HepG2 (cell line): ENCODE results near the gene ZNF860. TPM values are rescaled to one million over a fixed set of nuclear protein-coding genes. Genes with fewer than 3 reads are reported as not detected.

Experiments
- EZH2 ChIP-seq: conservative IDR thresholded peaks from 2 replicates; pipeline ENCODE4 v1.6.1; 2012; ENCODE audit warnings: mild to moderate bottlenecking, low read depth, low read length, moderate library complexity
- GTF2F1 ChIP-seq: fragments of 150-350 bp; IDR thresholded peaks from 2 replicates; pipeline ENCODE4 v1.6.1; 2014; ENCODE audit warnings: low read length
- HMGA1 ChIP-seq: sonication (generic); formaldehyde crosslinking; conservative IDR thresholded peaks from 2 replicates; pipeline ENCODE4 v1.4.0; 2020; ENCODE audit warnings: missing genetic modification reagents
- KDM6A ChIP-seq: IDR thresholded peaks from 2 replicates; pipeline ENCODE4 v1.6.1; 2016; ENCODE audit warnings: low read depth
- KMT2B ChIP-seq: IDR thresholded peaks from 2 replicates; pipeline ENCODE4 v1.6.1; 2016; ENCODE audit warnings: missing genetic modification reagents, missing compliant biosample characterization
- NFIC ChIP-seq: IDR thresholded peaks from 2 replicates; pipeline ENCODE4 v1.6.1; 2012; ENCODE audit warnings: mild to moderate bottlenecking, low read length, inconsistent platforms
- PTBP1 ChIP-seq: fragments of 200-400 bp; formaldehyde crosslinking; IDR thresholded peaks from 2 replicates; pipeline ENCODE4 v1.6.1; 2018; ENCODE audit warnings: low read length, low read depth; ENCODE audit not compliant: poor library complexity, severe bottlenecking
- REPIN1 ChIP-seq: sonication (generic); formaldehyde crosslinking; IDR thresholded peaks from 2 replicates; pipeline ENCODE4 v1.8.0; 2022; ENCODE audit warnings: missing genetic modification reagents, low read depth, mild to moderate bottlenecking, borderline replicate concordance
- RORA ChIP-seq: sonication (generic); formaldehyde crosslinking; IDR thresholded peaks from 2 replicates; pipeline ENCODE4 v1.5.0; 2020; ENCODE audit warnings: mild to moderate bottlenecking, missing genetic modification reagents, moderate library complexity
- ZNF224 ChIP-seq: sonication (generic); formaldehyde crosslinking; IDR thresholded peaks from 2 replicates; pipeline ENCODE4 v1.5.0; 2020; ENCODE audit warnings: mild to moderate bottlenecking, missing genetic modification reagents
- ZNF367 ChIP-seq: sonication (generic); formaldehyde crosslinking; IDR thresholded peaks from 2 replicates; pipeline ENCODE4 v1.4.0; 2020; ENCODE audit warnings: missing genetic modification reagents, borderline replicate concordance
- ZNF468 ChIP-seq: sonication (generic); formaldehyde crosslinking; IDR thresholded peaks from 2 replicates; pipeline ENCODE4 v1.8.0; 2022; ENCODE audit warnings: mild to moderate bottlenecking, moderate library complexity, missing genetic modification reagents
- ZNF549 ChIP-seq: sonication (generic); formaldehyde crosslinking; IDR thresholded peaks from 2 replicates; pipeline ENCODE4 v1.5.0; 2020; ENCODE audit warnings: missing genetic modification reagents
- ZNF709 ChIP-seq: sonication (generic); formaldehyde crosslinking; IDR thresholded peaks from 2 replicates; pipeline ENCODE4 v1.5.0; 2020; ENCODE audit warnings: mild to moderate bottlenecking, missing genetic modification reagents
- polyA plus RNA-seq, 8 experiments: library from polyadenylated mRNA; depleted of rRNA in 3 of 8; stranded (reverse) in 7 of 8; unstranded in 1 of 8; fragments of >200 nt; fragmentation: Illumina TruSeq in 4 of 8; extraction: Trizol in 4 of 8; gene quantifications; 2 replicates each; pipeline versions ENCODE4 v1.2.1 to v1.2.3, GENCODE V29; 2011 to 2016; ENCODE audit warnings: low read depth in 4 of 8, missing spikeins in 1 of 8, mixed read lengths in 1 of 8; ENCODE audit not compliant: insufficient read depth in 1 of 8
- total RNA-seq, 5 experiments: library from RNA; depleted of rRNA; stranded (reverse); fragments of >200 nt; fragmentation: Illumina TruSeq; extraction: Trizol; gene quantifications; 2 replicates each; pipeline ENCODE4 v1.2.3, GENCODE V29; 2016; ENCODE audit warnings: low read depth in 1 of 5
- TF ChIP-seq, protein P1 (sequence below): sonication (generic); formaldehyde crosslinking; IDR thresholded peaks from 2 replicates; pipeline ENCODE4 v1.5.0; 2020; ENCODE audit warnings: missing genetic modification reagents
- TF ChIP-seq, protein P2 (sequence below): sonication (generic); formaldehyde crosslinking; IDR thresholded peaks from one replicate; pipeline ENCODE4 v1.5.1; 2020; ENCODE audit warnings: mild to moderate bottlenecking, missing genetic modification reagents; ENCODE audit errors: not compliant biosample characterization
- TF ChIP-seq, protein P3 (sequence below): sonication (generic); formaldehyde crosslinking; IDR thresholded peaks from 2 replicates; pipeline ENCODE4 v1.4.0; 2020; ENCODE audit warnings: missing genetic modification reagents

ZNF860 gene
- total and polyA plus RNA-seq, 2 of the 13 experiments (the other 11 are each of a cell fraction or from before 2014, with no cell fraction given): 0.55 to 0.73 TPM

DNA sequence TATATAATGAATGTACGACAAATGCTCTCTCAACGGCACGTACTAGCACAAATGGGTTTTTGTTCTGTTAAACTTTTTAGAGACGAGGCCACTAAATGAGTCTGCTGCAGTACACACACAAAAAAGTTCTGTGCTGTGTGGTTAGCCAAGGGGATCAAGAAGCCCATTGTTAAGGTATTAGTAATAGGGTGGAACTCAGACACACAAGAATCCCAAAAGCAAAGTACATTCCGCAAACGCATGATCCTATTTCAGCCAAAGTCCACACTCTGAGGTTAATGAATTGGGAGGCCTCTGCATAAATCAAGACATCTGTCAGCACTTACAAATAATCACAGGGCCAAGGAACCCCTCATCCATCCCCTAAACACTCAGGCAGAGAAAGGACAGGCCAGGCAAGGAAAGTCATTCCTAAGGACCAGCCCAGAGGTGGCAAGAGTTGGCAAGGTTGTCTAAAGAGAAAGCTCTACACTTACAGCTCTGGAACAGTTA is 12.6 kb upstream of the ZNF860 start (continued):
- TF ChIP-seq RORA (CRISPR knock-in tag) (no peak), ZNF549 (CRISPR knock-in tag) (no peak), HMGA1 (CRISPR knock-in tag) (no peak), GTF2F1 (no peak), ZNF468 (no peak), NFIC (no peak; the same call in 1 of the 2 replicates), ZNF224 (CRISPR knock-in tag) (no peak), REPIN1 (CRISPR knock-in tag) (no peak), EZH2 (no peak), ZNF709 (no peak), KMT2B (CRISPR knock-in tag) (no peak), KDM6A (CRISPR knock-in tag) (peak; percentile 9; the same call in 1 of the 2 replicates), PTBP1 (no peak), ZNF367 (CRISPR knock-in tag) (no peak)
- TF ChIP-seq, protein P1, sequence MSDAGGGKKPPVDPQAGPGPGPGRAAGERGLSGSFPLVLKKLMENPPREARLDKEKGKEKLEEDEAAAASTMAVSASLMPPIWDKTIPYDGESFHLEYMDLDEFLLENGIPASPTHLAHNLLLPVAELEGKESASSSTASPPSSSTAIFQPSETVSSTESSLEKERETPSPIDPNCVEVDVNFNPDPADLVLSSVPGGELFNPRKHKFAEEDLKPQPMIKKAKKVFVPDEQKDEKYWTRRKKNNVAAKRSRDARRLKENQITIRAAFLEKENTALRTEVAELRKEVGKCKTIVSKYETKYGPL (CRISPR knock-in tag): no peak
- TF ChIP-seq, protein P2, sequence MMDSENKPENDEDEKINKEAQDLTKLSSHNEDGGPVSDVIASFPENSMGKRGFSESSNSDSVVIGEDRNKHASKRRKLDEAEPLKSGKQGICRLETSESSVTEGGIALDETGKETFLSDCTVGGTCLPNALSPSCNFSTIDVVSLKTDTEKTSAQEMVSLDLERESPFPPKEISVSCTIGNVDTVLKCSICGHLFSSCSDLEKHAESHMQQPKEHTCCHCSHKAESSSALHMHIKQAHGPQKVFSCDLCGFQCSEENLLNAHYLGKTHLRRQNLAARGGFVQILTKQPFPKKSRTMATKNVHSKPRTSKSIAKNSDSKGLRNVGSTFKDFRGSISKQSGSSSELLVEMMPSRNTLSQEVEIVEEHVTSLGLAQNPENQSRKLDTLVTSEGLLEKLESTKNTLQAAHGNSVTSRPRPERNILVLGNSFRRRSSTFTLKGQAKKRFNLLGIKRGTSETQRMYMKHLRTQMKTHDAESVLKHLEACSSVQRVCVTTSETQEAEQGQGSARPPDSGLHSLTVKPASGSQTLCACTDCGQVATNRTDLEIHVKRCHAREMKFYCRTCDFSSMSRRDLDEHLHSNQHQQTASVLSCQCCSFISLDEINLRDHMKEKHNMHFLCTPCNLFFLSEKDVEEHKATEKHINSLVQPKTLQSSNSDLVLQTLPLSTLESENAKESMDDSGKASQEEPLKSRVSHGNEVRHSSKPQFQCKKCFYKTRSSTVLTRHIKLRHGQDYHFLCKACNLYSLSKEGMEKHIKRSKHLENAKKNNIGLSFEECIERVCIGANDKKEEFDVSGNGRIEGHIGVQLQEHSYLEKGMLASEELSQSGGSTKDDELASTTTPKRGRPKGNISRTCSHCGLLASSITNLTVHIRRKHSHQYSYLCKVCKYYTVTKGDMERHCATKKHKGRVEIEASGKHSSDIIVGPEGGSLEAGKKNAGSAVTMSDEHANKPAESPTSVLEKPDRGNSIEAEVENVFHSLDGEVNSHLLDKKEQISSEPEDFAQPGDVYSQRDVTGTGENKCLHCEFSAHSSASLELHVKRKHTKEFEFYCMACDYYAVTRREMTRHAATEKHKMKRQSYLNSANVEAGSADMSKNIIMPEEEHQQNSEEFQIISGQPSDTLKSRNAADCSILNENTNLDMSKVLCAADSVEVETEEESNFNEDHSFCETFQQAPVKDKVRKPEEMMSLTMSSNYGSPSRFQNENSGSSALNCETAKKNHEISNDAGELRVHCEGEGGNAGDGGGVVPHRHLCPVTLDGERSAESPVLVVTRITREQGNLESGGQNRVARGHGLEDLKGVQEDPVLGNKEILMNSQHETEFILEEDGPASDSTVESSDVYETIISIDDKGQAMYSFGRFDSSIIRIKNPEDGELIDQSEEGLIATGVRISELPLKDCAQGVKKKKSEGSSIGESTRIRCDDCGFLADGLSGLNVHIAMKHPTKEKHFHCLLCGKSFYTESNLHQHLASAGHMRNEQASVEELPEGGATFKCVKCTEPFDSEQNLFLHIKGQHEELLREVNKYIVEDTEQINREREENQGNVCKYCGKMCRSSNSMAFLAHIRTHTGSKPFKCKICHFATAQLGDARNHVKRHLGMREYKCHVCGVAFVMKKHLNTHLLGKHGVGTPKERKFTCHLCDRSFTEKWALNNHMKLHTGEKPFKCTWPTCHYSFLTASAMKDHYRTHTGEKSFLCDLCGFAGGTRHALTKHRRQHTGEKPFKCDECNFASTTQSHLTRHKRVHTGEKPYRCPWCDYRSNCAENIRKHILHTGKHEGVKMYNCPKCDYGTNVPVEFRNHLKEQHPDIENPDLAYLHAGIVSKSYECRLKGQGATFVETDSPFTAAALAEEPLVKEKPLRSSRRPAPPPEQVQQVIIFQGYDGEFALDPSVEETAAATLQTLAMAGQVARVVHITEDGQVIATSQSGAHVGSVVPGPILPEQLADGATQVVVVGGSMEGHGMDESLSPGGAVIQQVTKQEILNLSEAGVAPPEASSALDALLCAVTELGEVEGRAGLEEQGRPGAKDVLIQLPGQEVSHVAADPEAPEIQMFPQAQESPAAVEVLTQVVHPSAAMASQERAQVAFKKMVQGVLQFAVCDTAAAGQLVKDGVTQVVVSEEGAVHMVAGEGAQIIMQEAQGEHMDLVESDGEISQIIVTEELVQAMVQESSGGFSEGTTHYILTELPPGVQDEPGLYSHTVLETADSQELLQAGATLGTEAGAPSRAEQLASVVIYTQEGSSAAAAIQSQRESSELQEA (CRISPR knock-in tag): no peak
- TF ChIP-seq, protein P3, sequence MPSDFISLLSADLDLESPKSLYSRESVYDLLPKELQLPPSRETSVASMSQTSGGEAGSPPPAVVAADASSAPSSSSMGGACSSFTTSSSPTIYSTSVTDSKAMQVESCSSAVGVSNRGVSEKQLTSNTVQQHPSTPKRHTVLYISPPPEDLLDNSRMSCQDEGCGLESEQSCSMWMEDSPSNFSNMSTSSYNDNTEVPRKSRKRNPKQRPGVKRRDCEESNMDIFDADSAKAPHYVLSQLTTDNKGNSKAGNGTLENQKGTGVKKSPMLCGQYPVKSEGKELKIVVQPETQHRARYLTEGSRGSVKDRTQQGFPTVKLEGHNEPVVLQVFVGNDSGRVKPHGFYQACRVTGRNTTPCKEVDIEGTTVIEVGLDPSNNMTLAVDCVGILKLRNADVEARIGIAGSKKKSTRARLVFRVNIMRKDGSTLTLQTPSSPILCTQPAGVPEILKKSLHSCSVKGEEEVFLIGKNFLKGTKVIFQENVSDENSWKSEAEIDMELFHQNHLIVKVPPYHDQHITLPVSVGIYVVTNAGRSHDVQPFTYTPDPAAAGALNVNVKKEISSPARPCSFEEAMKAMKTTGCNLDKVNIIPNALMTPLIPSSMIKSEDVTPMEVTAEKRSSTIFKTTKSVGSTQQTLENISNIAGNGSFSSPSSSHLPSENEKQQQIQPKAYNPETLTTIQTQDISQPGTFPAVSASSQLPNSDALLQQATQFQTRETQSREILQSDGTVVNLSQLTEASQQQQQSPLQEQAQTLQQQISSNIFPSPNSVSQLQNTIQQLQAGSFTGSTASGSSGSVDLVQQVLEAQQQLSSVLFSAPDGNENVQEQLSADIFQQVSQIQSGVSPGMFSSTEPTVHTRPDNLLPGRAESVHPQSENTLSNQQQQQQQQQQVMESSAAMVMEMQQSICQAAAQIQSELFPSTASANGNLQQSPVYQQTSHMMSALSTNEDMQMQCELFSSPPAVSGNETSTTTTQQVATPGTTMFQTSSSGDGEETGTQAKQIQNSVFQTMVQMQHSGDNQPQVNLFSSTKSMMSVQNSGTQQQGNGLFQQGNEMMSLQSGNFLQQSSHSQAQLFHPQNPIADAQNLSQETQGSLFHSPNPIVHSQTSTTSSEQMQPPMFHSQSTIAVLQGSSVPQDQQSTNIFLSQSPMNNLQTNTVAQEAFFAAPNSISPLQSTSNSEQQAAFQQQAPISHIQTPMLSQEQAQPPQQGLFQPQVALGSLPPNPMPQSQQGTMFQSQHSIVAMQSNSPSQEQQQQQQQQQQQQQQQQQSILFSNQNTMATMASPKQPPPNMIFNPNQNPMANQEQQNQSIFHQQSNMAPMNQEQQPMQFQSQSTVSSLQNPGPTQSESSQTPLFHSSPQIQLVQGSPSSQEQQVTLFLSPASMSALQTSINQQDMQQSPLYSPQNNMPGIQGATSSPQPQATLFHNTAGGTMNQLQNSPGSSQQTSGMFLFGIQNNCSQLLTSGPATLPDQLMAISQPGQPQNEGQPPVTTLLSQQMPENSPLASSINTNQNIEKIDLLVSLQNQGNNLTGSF: no peak
